CD4-positive, alpha-beta T cell treated with Interleukin-10 for 1 hour (primary cell): ENCODE results near the gene EFHC2.

Experiments used
- DNase-seq: peaks from one replicate; pipeline ENCODE4 v3.0.0-alpha.2; 2020

EFHC2 gene

DNA sequence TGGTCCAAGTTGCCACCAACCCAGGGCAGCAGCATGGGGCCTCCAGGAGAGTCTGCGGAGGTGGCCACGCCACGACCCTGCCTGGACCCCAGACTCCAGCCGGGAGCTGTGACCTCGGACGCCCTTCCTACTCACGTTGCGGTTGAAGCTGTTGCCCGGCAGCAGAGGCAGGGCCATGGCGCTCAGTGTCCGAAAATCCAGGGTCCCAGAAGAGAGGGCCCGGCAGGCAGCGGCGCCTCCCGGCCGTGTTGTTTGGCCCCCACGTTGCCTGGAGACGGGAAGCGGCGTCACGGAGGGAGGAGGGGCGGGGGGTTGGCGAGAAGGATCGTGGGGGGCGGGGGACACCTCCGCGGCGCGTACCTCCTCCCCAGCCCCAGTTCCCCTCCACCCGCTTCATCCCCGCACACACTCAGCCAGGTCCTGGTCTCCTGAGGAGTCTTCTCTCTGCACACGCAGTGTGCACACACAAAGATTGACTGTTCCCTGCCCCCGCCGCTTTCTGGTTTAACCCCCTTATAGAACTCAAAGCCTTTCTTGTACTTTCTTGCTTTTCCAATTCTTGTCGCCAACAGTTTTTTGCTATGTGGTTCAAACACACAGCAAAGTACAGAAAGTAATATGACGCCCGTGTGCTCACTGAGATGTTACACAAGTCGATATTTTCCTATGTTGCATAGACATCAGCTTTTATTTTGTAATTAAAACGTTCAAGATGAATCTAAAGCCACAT is at the start of gene EFHC2:
Gene EFHC2, minus strand, starts transcription at position 261 of the 730 bp plus-strand sequence. Its CDS starts 84 bp downstream, at position 177.
- peak; percentile 81 for DNase-seq

DNA sequence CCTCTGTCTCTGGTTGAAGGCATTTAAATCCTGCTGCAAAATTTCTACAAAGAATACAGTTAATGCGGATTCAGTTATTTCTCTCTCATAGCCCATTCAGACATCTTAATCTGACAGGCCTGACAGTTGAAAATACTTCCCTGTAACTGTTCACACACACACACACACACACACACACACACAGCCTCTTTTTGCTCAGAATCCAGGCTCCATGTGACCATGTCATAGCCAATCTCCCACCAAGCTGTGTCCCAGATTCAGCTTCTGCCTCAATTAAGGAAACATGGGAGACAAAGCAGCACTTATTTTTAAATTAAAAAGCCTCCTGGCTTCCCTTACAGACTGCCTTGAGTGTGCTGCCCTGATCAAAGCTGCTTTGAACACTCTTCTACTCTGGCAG is 49.3 kb upstream of the EFHC2 start:
- no peak for DNase-seq

- no peak for DNase-seq
Measured at GRCh38 chrX:44384688-44385338, 41.3 kb upstream of the EFHC2 start.

GRCh38 chrX:44382871-44383270 is 39.4 kb upstream of the EFHC2 start:
- DNase-seq: no peak

- DNase-seq: no peak
Measured at GRCh38 chrX:44352758-44353157, 9.3 kb upstream of the EFHC2 start.

- no peak for DNase-seq
Measured at GRCh38 chrX:44349561-44349960, 6.1 kb upstream of the EFHC2 start.

GRCh38 chrX:44344687-44345086 is 1.2 kb upstream of the EFHC2 start:
- peak; percentile 60 for DNase-seq

DNA sequence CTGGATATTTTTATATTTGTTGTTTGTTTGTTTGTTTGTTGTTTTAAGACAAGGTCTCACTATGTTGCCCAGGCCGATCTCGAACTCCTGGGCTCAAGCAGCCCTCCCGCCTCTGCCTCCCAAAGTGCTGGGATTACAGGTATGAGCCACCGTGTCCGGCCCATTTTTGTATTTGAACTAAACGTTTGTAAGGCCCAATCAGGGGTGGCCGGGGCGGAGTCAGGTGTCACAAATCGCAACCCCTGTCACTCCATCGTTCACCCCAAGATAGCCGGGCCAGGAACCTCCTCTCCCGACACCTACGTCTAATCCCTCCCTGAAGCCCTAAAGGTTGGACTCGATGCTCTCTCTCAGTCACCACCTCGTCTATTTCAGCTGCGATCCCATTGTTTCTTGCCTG is 722 bp upstream of the EFHC2 start:
- peak; percentile 82 for DNase-seq

GRCh38 chrX:44342866-44343265 is 606 bp downstream of the EFHC2 start:
- no peak for DNase-seq

- DNase-seq: no peak
Measured at GRCh38 chrX:44338361-44338760, 5.1 kb downstream of the EFHC2 start.

DNA sequence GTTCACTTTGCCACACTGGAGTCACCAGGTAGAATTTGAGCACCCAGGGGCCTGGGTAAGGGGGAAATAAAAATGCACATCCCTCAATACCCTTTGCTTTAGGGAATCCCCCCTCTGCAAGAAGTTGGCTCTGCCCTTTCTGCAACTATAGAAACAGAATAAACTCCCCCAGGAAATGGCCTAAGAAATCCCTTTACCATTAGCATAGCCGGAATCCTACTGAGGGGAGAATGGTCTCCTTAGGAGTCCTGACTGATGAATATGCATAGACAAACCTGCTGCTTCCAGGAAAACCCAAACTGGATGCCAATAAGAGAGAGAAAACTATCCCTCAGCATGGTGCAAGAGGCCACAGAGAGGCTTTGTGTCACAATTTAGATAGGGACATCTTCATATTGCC is 11.0 kb downstream of the EFHC2 start:
- no peak for DNase-seq

DNA sequence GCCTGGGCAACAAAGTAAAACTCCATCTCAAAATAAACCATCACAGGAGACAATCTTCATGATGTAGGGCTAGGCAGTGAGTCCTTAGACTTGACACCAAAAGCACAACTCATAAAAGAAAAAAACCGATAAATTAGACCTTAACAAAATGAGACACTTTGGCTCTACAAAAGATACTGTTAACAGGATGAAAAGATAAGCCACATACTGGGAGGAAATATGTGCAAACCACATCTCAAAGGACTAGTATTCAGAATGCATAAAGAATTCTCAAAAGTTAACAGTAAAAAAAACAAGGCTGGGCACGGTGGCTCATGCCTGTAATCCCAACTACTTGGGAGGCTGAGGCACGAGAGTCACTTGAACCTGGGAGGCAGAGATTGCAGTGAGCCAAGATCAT is 13.2 kb downstream of the EFHC2 start:
- DNase-seq: peak; percentile 19

- DNase-seq: no peak
Measured at GRCh38 chrX:44319550-44319949, 23.9 kb downstream of the EFHC2 start.

- no peak for DNase-seq
Measured at GRCh38 chrX:44317181-44317580, 26.3 kb downstream of the EFHC2 start.

DNA sequence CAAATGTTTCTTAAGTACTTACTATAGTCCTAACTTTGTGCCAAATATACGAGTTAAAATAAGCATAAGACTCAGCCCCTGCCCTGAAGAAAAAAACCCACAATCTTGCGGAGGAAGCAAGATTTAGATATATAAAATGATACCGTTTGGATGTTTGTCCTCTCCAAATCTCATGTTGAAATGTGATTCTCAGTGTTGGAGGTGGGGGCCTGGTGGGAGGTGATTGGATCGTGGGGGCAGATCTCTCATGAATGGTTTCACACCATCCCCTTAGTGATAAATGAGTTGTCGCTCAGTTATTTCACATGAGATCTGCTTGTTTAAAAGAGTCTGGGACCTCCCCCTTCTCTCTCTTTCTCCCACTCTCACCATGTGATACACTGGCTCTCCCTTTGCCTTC is 28.7 kb downstream of the EFHC2 start:
- no peak for DNase-seq

GRCh38 chrX:44314259-44314734 is 29.2 kb downstream of the EFHC2 start:
- no peak for DNase-seq

DNA sequence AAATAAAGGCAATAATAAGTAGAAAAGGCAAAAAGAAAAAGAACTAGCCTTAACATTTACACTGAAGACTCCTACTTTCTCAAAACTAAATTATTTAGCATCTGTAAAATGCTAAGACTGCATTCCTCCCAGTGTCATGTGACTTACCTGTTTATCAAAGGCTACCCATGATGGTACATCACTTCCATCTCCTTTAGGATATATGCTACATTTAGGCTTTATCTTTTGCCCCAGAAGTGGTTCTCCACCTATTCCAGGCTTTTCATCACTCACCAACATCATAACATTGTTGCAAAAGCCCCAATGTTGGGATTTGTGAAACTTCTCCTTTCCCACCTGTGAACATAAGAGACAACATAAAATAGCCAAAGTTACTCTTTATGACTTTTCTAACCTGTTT is 31.1 kb downstream of the EFHC2 start:
- DNase-seq: no peak

DNA sequence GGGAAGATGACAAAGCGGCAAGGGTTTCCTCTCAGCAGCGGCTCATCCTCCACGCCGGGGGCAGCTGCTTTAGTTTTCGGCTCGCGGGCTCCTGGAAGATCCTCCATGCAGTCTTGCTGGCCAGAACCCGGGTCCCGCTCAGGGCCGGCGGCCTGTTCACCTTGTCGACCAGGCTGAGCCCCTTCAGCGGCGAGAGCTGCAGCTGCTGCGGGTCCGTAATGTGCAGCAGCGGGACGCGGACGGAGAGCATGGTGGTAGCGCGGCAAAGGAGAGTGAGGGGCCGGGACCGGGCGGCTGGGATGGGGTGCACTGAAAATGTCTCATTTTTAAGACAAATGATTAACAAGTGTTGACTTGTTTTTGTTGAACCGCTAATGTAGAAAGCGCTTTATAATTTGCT is 33.2 kb downstream of the EFHC2 start:
- no peak for DNase-seq

DNA sequence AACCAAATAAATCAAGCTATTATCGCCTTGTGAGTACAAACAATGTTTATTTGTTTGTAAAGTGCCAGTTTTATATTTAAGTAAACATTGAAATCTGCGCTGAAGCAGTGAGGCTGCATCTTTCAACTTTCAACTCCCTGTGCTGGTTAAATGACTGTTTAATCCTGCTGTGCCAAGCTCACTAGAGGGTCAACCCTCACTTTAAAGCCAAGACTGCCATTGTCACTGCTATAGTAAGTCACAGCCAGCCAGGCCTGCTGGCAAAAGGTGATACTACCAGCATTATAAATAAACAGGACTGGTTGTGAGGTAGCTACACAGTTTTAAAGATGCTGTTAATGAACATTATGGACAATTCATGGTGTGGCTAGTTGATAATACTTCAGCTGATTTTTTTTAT is 34.6 kb downstream of the EFHC2 start:
- DNase-seq: no peak

- no peak for DNase-seq
Measured at GRCh38 chrX:44306356-44306755, 37.1 kb downstream of the EFHC2 start.

- no peak for DNase-seq
Measured at GRCh38 chrX:44305921-44306320, 37.6 kb downstream of the EFHC2 start.

- no peak for DNase-seq
Measured at GRCh38 chrX:44303119-44303518, 40.4 kb downstream of the EFHC2 start.

- no peak for DNase-seq
Measured at GRCh38 chrX:44299177-44299576, 44.3 kb downstream of the EFHC2 start.

DNA sequence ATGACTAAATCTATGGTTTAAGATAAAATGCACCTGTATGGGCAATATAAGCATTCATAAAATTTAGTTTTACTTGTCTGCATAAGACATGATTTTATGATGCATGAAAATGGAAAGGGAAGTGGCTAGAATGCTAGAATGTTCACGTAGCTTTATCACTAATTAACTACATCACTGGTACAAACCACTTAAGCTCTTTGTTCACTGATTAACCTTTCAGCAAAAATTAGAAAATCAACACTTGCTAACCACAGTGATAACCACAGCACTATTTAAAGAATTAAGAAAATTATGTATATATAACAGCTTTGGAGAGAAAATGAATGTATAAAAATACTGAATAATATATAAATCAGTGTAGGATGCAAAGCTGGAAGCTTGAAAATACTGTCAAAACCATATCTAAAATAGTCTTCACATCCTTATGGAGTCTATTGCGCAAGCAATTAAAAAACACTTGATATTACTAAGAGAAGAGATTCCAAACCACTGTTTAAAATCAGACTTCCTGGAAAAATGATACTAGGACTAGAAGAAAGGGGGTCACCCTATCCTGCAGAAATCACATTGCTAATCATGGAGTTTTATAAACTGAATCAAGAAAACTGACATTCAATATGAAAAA is 51.9 kb downstream of the EFHC2 start:
- no peak for DNase-seq
